ENCODE measurements around the gene ARAP1.

Gene ARAP1

GRCh38 chr11:72779495-72780128 is 27.4 kb upstream of the ARAP1 start:
- DNase-seq, result no peak

GRCh38 chr11:72778535-72779494 is 26.6 kb upstream of the ARAP1 start:
- DNase-seq, result no peak

GRCh38 chr11:72777755-72778278 is 25.6 kb upstream of the ARAP1 start:
- no peak for DNase-seq

GRCh38 chr11:72776844-72777754 is 24.9 kb upstream of the ARAP1 start:
- no peak for DNase-seq

GRCh38 chr11:72776117-72776843 is 24.1 kb upstream of the ARAP1 start:
- DNase-seq, result no peak

- DNase-seq, result no peak
Observed at GRCh38 chr11:72775288-72776110, 23.3 kb upstream of the ARAP1 start.

- DNase-seq, result no peak
Observed at GRCh38 chr11:72774499-72774898, 22.3 kb upstream of the ARAP1 start.

- no peak for DNase-seq
Observed at GRCh38 chr11:72773696-72774095, 21.5 kb upstream of the ARAP1 start.

- DNase-seq, result no peak
Observed at GRCh38 chr11:72773291-72773690, 21.1 kb upstream of the ARAP1 start.

- no peak for DNase-seq
Observed at GRCh38 chr11:72772059-72772458, 19.9 kb upstream of the ARAP1 start.

GRCh38 chr11:72771507-72771906 is 19.3 kb upstream of the ARAP1 start:
- DNase-seq, result no peak

- no peak for DNase-seq
Observed at GRCh38 chr11:72770799-72771198, 18.6 kb upstream of the ARAP1 start.

GRCh38 chr11:72769680-72770079 is 17.5 kb upstream of the ARAP1 start:
- no peak for DNase-seq

GRCh38 chr11:72768581-72768980 is 16.4 kb upstream of the ARAP1 start:
- no peak for DNase-seq

- no peak for DNase-seq
Observed at GRCh38 chr11:72767203-72768062, 15.2 kb upstream of the ARAP1 start.

GRCh38 chr11:72766152-72766902 is 14.1 kb upstream of the ARAP1 start:
- DNase-seq, result no peak

GRCh38 chr11:72764503-72764902 is 12.3 kb upstream of the ARAP1 start:
- DNase-seq, result no peak

- no peak for DNase-seq
Observed at GRCh38 chr11:72763823-72764222, 11.6 kb upstream of the ARAP1 start.

GRCh38 chr11:72762641-72763304 is 10.6 kb upstream of the ARAP1 start:
- no peak for DNase-seq

Data from effector CD8-positive, alpha-beta T cell (primary cell).